DOHH2 (cell line): ENCODE results near the gene ANTKMT.

Experiments used
- CTCF ChIP-seq: fragments of 200-600 bp; sonication (generic); IDR thresholded peaks from one replicate; pipeline ENCODE4 v1.5.1; 2014; ENCODE audit warnings: antibody characterized with exemption, mild to moderate bottlenecking, low read depth, low read length; ENCODE audit not compliant: poor library complexity, severe bottlenecking
- EZH2phosphoT487 ChIP-seq: fragments of 200-600 bp; sonication (generic); IDR thresholded peaks from 2 replicates; pipeline ENCODE4 v1.6.1; 2017; ENCODE audit warnings: borderline replicate concordance, mild to moderate bottlenecking, antibody characterized with exemption, low read length, moderate library complexity, mixed read lengths

DNA sequence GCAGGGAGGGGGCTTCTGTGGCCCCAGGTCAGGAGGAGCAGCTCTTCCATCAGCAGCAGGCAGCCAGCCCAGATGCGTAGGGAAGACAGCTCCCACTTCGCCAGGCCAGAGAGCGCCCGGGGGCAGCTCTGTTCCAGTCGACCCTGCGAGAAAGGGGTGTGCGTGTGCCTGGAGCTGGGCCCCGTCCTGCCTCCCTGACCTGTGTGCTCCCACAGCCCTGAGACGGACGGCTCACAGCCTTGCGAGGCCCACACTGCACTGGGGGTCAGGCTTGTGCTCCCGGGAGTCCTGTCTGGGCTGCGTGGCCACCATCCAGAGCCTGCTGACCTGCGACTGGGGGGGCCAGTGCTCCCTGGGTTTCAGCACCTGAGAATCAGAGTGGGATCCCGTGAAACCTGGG, 39.1 kb downstream of the ANTKMT start:
- no peak for TF ChIP-seq CTCF
- TF ChIP-seq EZH2phosphoT487 = no peak
